WERI-Rb-1 (cell line): ENCODE measurements around the gene ENOX1.

Source experiments
- DNase-seq: peaks from one replicate; pipeline ENCODE4 v3.0.0-alpha.2; 2020
- H3K27ac ChIP-seq: fragments of 250-450 bp; sonication (Bioruptor Pico); 2 replicates; pipeline ENCODE4 v1.5.1; 2020; ENCODE audit warnings: mild to moderate bottlenecking, moderate library complexity
- H3K27me3 ChIP-seq: fragments of 250-450 bp; sonication (Bioruptor Pico); 2 replicates; pipeline ENCODE4 v1.5.1; 2021; ENCODE audit warnings: mild to moderate bottlenecking, low read depth, moderate library complexity; ENCODE audit not compliant: insufficient read depth, severe bottlenecking
- H3K36me3 ChIP-seq: fragments of 250-450 bp; sonication (Bioruptor Pico); 2 replicates; pipeline ENCODE4 v1.5.1; 2020; ENCODE audit warnings: mild to moderate bottlenecking, moderate library complexity
- H3K4me3 ChIP-seq: 2 replicates; pipeline ENCODE4 v1.5.1; 2011; ENCODE audit warnings: low read depth, mild to moderate bottlenecking, control low read depth, low read length
- H3K9me3 ChIP-seq: fragments of 250-450 bp; sonication (Bioruptor Pico); 2 replicates; pipeline ENCODE4 v1.5.1; 2021; ENCODE audit warnings: mild to moderate bottlenecking, moderate library complexity; ENCODE audit not compliant: severe bottlenecking
- TF ChIP-seq, protein P1 (sequence below): IDR thresholded peaks from 2 replicates; pipeline ENCODE4 v1.5.1; 2011; ENCODE audit warnings: low read depth, mild to moderate bottlenecking, control low read depth, inconsistent platforms, low read length

Gene ENOX1

DNA sequence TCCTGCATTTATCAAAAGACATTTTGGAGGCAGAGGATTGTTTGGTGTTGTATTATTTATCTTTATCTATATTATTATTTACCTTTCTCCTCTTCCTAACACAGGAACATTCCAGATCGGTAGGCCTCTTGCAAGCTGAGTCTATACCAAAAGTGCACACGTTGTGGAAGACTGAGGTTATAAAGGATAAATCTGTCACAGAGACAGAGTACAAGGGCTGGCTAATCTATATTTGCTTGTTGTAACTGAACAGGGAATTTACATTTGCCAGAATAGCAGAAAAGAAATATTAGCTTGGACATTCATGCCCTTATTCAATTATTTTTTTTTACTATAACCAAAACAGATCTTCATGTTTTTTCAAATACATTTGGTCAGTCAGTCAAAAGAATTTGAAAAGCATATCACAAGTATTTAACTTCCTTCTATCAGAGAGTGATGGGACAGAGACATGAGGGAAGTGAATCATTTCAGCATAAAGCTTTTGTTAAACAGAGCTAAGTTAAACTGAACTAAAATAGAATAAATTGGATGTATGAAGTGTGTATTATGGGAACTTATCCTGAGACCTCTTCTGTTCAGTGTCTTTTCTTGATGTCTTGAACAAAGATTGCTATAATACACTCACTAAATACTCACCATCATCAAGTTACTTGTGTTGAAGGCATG, 410.8 kb downstream of the ENOX1 start:
- DNase-seq = no peak
- Histone ChIP-seq H3K36me3 (no peaks in the 10 kb centered on the region), H3K27me3 (no peaks in the 10 kb centered on the region), H3K4me3 (no peak overlapping the region), H3K9me3 (no peaks in the 10 kb centered on the region), H3K27ac (no peak overlapping the region)
- TF ChIP-seq, protein P1, sequence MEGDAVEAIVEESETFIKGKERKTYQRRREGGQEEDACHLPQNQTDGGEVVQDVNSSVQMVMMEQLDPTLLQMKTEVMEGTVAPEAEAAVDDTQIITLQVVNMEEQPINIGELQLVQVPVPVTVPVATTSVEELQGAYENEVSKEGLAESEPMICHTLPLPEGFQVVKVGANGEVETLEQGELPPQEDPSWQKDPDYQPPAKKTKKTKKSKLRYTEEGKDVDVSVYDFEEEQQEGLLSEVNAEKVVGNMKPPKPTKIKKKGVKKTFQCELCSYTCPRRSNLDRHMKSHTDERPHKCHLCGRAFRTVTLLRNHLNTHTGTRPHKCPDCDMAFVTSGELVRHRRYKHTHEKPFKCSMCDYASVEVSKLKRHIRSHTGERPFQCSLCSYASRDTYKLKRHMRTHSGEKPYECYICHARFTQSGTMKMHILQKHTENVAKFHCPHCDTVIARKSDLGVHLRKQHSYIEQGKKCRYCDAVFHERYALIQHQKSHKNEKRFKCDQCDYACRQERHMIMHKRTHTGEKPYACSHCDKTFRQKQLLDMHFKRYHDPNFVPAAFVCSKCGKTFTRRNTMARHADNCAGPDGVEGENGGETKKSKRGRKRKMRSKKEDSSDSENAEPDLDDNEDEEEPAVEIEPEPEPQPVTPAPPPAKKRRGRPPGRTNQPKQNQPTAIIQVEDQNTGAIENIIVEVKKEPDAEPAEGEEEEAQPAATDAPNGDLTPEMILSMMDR = no peak

DNA sequence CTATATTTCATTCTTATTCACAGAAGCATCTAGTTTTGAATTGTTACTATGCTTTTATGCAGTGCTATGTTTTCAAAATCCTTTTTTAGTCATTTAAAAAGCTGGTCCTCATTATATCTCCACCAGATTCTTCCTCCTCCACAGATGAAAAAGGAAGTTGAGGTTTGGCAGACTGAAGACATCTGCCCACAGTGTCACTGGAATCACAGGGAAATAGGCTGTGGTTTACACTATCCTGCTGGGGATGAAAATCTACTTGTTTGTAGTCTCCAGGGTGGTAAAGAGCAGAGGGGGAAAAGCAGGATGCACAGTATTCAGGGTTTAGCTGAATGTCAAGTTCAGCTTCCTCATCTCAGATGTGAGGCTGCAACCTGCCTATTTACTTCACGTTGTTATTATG, 412.2 kb downstream of the ENOX1 start:
- Histone ChIP-seq H3K27me3 (no peaks in the 10 kb centered on the region), H3K27ac (no peak overlapping the region), H3K36me3 (no peaks in the 10 kb centered on the region), H3K9me3 (no peaks in the 10 kb centered on the region), H3K4me3 (no peak overlapping the region)
- no peak for DNase-seq
- TF ChIP-seq, protein P1 = no peak

DNA sequence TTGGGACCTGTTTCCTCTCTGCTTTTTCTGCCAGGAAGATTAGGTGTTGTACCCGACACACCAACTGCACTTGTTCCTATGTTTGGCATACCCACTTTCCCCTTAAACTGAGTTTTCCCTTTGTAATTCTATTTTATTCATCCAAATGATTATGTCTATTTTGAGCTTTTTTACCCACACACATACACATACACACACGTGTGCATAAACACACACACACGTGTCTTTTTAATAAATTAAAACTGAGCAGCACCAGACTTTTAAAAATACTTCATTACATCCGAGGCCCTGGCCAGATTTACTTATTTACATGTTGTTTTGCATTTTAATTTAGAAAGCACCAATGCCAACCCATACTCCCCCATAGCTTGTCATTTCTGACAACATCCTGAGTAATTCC, 413.4 kb downstream of the ENOX1 start:
- H3K4me3 ChIP-seq = no peak overlapping the region
- H3K27ac ChIP-seq = no peak overlapping the region
- H3K9me3 ChIP-seq = no peaks in the 10 kb centered on the region
- DNase-seq = no peak
- no peaks in the 10 kb centered on the region for H3K36me3 ChIP-seq
- TF ChIP-seq, protein P1 = no peak
- H3K27me3 ChIP-seq = no peaks in the 10 kb centered on the region

DNA sequence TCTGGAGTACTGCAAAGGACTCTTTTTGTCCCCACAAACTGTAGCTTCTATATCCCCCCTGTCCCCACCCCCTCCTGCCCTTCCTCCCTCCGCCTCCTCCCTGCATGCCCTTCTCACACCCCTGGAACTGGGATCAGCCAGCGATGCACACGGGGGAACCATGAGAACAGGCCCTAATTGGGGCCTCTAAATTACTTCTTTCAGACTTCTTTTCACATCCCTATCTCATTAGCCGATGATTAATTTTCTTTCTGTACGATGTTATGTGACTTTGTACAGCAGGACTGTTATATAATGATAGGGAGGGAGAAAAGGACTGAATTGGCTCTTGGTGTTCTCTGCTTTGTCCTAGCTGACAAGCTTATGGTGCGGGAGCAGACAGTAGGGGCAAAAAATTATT, 415.9 kb downstream of the ENOX1 start:
- H3K4me3 ChIP-seq = no peak overlapping the region
- H3K27ac ChIP-seq = no peak overlapping the region
- H3K9me3 ChIP-seq = no peaks in the 10 kb centered on the region
- TF ChIP-seq, protein P1 = no peak
- DNase-seq = no peak
- no peaks in the 10 kb centered on the region for H3K36me3 ChIP-seq
- no peaks in the 10 kb centered on the region for H3K27me3 ChIP-seq

DNA sequence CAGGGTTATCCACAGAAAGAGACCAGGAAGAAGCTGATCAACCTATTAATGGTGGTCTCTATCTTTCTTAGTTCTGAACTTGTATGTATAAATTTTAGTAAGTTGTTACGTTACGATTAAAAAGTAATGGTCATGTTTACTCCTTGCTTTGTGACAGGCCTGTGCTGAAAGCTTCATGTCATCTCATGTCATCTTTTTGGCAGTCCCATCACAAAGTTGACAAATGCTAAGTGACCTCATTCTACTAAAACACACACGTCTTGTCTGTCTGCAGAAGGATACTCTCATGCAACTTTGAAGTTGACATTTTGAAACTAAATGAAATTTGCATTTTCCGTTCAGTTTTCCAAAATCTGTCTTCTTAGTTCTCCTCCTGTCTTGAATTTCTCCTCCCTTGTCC, 417.5 kb downstream of the ENOX1 start:
- no peaks in the 10 kb centered on the region for H3K36me3 ChIP-seq
- H3K9me3 ChIP-seq = no peaks in the 10 kb centered on the region
- no peak for DNase-seq
- no peaks in the 10 kb centered on the region for H3K27me3 ChIP-seq
- no peak overlapping the region for H3K4me3 ChIP-seq
- H3K27ac ChIP-seq = no peak overlapping the region
- TF ChIP-seq, protein P1 = no peak

DNA sequence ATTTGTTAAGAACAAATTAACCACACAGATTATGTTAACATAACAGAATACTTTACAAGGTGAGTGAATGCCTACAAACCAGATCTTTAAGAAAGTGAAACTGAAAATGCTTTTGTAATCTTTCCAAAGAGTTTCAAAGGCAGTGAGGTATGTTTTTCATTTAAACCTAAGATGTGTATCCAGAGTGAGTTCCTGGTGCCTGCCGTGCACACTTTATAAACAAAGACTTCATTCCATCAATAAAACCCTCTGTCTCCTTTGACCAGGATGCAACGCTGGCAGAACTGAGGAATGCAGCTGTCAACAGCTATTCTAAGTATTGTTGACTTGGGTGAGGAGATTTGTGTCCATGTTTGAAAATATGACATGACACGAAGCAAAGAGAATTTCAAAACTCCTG, 418.8 kb downstream of the ENOX1 start:
- TF ChIP-seq, protein P1 = no peak
- Histone ChIP-seq H3K9me3 (no peaks in the 10 kb centered on the region), H3K4me3 (no peak overlapping the region), H3K36me3 (no peaks in the 10 kb centered on the region), H3K27ac (no peak overlapping the region), H3K27me3 (no peaks in the 10 kb centered on the region)
- DNase-seq = no peak
